MV-4-11 (cell line): ENCODE results near the gene KCNH8.

Experiments
- DNase-seq: peaks from one replicate; lab custom pipeline; 2025; lab: John Stamatoyannopoulos, UW

KCNH8 gene

GRCh38 chr3:19254189-19254588, 105.9 kb downstream of the KCNH8 start:
- DNase-seq = peak; percentile 1

- DNase-seq = no peak
Observed at GRCh38 chr3:19254784-19255338, 106.6 kb downstream of the KCNH8 start.

- no peak for DNase-seq
Observed at GRCh38 chr3:19256313-19256712, 108.0 kb downstream of the KCNH8 start.

GRCh38 chr3:19263606-19264005, 115.3 kb downstream of the KCNH8 start:
- DNase-seq = peak; percentile 14

GRCh38 chr3:19264424-19264823, 116.1 kb downstream of the KCNH8 start:
- DNase-seq = peak; percentile 21

GRCh38 chr3:19267040-19267439, 118.7 kb downstream of the KCNH8 start:
- DNase-seq = no peak

- DNase-seq = no peak
Observed at GRCh38 chr3:19270481-19270880, 122.2 kb downstream of the KCNH8 start.

GRCh38 chr3:19272296-19272695, 124.0 kb downstream of the KCNH8 start:
- peak; percentile 33 for DNase-seq

GRCh38 chr3:19273091-19273490, 124.8 kb downstream of the KCNH8 start:
- no peak for DNase-seq

GRCh38 chr3:19274576-19274975, 126.3 kb downstream of the KCNH8 start:
- DNase-seq = no peak

GRCh38 chr3:19284974-19285373, 136.7 kb downstream of the KCNH8 start:
- DNase-seq = no peak

GRCh38 chr3:19293295-19293694, 145.0 kb downstream of the KCNH8 start:
- no peak for DNase-seq

GRCh38 chr3:19295208-19295607, 146.9 kb downstream of the KCNH8 start:
- no peak for DNase-seq

- no peak for DNase-seq
Observed at GRCh38 chr3:19331931-19332330, 183.6 kb downstream of the KCNH8 start.

- no peak for DNase-seq
Observed at GRCh38 chr3:19334120-19334519, 185.8 kb downstream of the KCNH8 start.

GRCh38 chr3:19338769-19339168, 190.5 kb downstream of the KCNH8 start:
- no peak for DNase-seq

GRCh38 chr3:19342389-19342788, 194.1 kb downstream of the KCNH8 start:
- no peak for DNase-seq

GRCh38 chr3:19346759-19347158, 198.4 kb downstream of the KCNH8 start:
- DNase-seq = no peak

GRCh38 chr3:19347671-19348070, 199.4 kb downstream of the KCNH8 start:
- no peak for DNase-seq

GRCh38 chr3:19348500-19348899, 200.2 kb downstream of the KCNH8 start:
- no peak for DNase-seq

GRCh38 chr3:19348941-19349564, 200.7 kb downstream of the KCNH8 start:
- DNase-seq = peak; percentile 1

GRCh38 chr3:19357947-19358346, 209.6 kb downstream of the KCNH8 start:
- DNase-seq = no peak

GRCh38 chr3:19363071-19363470, 214.8 kb downstream of the KCNH8 start:
- no peak for DNase-seq

- DNase-seq = no peak
Observed at GRCh38 chr3:19364148-19364547, 215.8 kb downstream of the KCNH8 start.
